ENCODE data around the gene MRPS10. TPM values are rescaled to one million over a fixed set of nuclear protein-coding genes. Genes with fewer than 3 reads are reported as not detected.

MRPS10 gene
- total RNA-seq, 1 donor from 2014 or later, result 102 TPM

Other genes starting within 250 kb of the MRPS10 start
- 18.9 and 25.1 TPM in 2 replicates for gene TAF8, start 167.3 kb downstream of the MRPS10 start, total RNA-seq
- gene C6orf132, start 75.2 kb downstream of the MRPS10 start, total RNA-seq, result 0.16 TPM in 2 replicates
- gene GUCA1A, start 44.5 kb downstream of the MRPS10 start, total RNA-seq, result not detected in 2 replicates
- 0.57 and 2.0 TPM in 2 replicates for gene GUCA1B, start 22.9 kb downstream of the MRPS10 start, total RNA-seq
- 1.6 and 1.8 TPM in 2 replicates for gene TRERF1, start 234.1 kb upstream of the MRPS10 start, total RNA-seq